Activated CD4-positive, alpha-beta T cell treated with anti-CD3 and anti-CD28 coated beads for 4 hours (primary cell): ENCODE results near the gene RETREG1.
"Not testable (repeated sequence)": the region's sequence is repeated elsewhere in the genome, so short reads cannot be mapped to it uniquely, and the experiment has no call there.

Experiments used
- DNase-seq, 2 donors: peaks; one replicate each; pipeline ENCODE4 v3.0.0-alpha.2; 2020

Gene RETREG1

DNA sequence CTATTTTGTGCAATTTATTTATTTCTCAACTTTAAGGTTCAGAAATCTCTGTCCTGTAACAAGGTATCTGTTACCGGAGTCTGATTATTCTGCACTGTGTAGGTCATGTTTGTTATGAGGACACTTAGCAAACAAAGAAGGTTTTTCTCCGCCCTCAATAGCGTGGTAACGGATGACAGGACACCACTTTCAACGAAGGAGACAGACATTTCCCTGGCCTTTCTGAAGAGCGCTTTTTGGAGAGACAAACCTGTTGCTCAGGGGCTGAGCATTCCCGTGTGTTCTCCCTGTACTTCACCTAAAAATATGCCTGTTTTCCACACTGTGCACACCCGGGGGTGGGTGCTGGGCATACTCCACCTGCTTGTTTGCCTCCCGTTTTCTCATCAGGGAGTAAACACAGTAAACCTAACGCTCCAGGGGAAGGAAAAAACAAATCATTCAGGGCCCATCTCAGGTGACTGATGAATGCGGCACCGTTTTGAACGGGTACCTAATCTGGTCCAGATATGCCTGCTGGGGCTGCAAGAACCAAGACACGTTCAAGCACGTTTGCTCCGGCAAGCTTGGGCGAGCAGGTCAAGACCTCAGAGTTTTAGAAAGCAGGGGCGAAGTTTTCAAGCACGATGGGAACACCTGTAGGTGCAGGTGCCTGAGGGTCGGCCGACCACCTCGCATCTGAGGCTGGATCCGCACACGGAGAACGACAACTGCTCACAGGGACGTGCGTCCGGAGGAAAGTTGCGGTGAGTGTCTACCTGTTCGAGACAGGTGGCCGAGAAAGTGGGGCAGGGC lies 859 bp downstream of the RETREG1 start:
- peak; percentile 4 to 23 for DNase-seq

- no peak for DNase-seq
Measured at GRCh38 chr5:16612007-16612406, 4.8 kb downstream of the RETREG1 start.

DNA sequence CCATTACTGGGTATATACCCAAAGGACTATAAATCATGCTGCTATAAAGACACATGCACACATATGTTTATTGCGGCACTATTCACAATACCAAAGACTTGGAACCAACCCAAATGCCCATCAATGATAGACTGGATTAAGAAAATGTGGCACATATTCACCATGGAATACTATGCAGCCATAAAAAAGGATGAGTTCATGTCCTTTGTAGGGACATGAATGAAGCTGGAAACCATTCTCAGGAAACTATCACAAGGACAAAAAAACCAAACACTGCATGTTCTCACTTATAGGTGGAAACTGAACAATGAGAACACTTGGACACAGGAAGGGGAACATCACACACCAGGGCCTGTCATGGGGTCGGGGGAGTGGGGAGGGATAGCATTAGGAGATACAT lies 5.9 kb downstream of the RETREG1 start:
- not testable (repeated sequence) for DNase-seq

DNA sequence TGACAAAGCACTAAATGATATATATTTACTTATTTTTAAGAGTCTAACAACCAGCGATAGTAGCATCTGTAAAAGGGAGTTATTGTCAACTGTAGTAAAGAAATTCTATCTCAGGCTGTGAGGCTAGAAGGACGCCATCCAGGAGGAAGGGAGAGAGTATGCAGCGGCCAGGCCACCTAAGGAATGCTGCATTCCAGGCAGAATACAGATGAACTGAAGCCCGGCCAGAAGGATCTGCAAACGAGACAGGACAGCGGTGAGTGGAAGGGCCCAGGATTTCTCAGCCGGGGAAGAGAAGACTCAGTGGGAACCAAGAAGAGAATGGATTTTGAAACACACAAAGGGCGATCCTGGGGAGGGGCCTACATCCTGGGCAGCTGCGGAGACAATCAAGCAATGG lies 7.4 kb downstream of the RETREG1 start:
- no peak for DNase-seq

GRCh38 chr5:16606628-16607027 lies 10.2 kb downstream of the RETREG1 start:
- DNase-seq, result no peak

GRCh38 chr5:16603701-16604100 lies 13.1 kb downstream of the RETREG1 start:
- DNase-seq, result no peak

GRCh38 chr5:16603295-16603694 lies 13.5 kb downstream of the RETREG1 start:
- DNase-seq, result no peak

GRCh38 chr5:16602182-16602581 lies 14.6 kb downstream of the RETREG1 start:
- DNase-seq, result no peak

- no peak for DNase-seq
Measured at GRCh38 chr5:16600946-16601345, 15.9 kb downstream of the RETREG1 start.

DNA sequence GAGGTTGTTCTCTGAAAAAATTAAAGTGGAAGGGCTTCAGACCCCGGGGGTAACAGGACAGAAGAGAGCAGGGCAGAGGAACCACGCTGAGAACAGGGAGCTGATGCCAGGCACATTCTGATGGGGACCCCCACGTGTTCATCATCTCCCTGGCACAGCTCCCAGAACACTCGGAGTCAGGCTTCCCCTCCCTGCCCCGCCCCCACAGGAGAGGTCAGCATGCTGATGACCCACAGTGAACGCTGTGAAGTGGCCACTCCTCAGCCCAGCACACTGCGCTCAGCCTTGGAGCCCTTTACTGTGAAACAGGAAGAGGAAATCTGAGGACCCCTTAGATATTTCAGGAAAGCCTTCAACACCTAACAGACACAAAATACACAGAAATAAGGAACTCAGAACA lies 16.4 kb downstream of the RETREG1 start:
- DNase-seq, result no peak

DNA sequence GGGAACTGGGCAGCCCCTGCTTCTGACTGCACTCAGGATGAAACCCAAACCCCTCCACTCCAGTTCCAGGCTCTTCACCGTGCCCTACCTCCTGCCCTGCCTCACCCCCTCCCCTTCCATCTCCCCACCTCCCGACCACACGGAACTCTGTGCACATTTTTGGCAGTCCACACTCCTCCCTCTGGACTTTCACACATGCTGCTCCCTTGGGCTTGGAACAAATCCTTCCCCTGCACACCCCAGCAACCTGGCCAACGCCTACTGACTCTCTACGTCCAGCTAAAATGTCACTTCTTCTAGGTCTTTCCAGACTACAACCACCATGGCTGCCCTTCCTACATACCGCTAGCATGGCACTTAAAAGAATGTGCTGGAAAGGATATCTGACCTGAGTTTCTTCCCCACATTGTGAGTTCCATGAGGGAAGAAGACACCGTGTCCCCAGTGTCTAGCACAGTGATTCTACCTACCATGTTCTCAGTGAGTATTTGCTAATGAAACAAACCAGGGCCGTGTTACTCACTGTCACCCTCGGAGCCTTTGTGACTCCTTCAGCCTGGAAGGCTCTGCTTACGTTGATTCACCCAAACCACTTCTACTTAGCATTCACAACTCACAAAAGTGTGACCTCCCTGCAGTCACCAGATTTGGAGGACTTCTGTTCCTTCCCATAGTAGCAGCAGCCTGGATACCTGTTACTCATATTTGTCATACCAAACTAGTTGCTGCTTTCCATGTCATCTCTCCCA lies 18.7 kb downstream of the RETREG1 start:
- DNase-seq, result no peak

GRCh38 chr5:16596581-16596940 lies 20.2 kb downstream of the RETREG1 start:
- DNase-seq, result no peak

- DNase-seq, result no peak
Measured at GRCh38 chr5:16595881-16596580, 20.8 kb downstream of the RETREG1 start.

DNA sequence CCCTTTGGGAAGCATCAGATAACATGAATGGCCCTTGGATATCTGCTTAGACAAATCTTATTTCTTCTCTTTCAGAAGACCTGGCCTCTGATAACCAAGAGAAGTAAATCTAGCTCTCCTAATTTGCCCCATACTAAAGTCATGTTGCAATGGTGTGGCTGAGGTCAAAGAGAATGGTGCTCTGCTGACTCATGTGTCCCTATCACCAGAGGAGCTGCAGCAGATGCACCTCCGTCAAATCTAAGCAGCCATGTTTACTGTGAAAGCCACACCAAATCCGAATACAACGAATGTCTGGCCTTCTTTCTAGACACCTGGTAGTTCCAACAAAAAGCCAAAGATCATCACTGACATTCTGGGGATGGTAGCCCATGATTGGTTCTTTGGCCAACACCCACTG lies 23.2 kb downstream of the RETREG1 start:
- no peak for DNase-seq

DNA sequence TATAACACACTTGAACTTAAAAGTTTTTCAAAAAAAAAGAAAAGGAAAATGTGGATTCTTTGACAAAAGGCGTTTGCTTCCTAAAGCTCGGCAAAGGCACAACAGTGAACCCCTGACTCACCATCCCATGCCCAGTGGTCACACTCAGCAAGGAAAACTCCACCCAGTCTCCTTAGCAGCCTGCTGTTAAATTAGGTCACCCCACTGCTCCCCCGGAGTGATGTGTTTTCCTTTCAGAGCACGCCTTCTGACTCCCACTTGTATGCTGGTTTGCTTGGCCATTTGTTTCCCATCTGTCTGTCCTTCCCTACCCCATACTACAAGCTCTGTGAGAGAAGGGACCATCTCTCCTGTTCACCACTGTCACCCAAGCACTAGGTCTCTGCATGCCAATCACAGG lies 23.8 kb downstream of the RETREG1 start:
- no peak for DNase-seq

GRCh38 chr5:16592255-16592654 lies 24.5 kb downstream of the RETREG1 start:
- no peak for DNase-seq

GRCh38 chr5:16590685-16591084 lies 26.1 kb downstream of the RETREG1 start:
- DNase-seq, result no peak

- no peak for DNase-seq
Measured at GRCh38 chr5:16589658-16590057, 27.1 kb downstream of the RETREG1 start.

GRCh38 chr5:16588434-16589214 lies 28.2 kb downstream of the RETREG1 start:
- DNase-seq, result no peak

DNA sequence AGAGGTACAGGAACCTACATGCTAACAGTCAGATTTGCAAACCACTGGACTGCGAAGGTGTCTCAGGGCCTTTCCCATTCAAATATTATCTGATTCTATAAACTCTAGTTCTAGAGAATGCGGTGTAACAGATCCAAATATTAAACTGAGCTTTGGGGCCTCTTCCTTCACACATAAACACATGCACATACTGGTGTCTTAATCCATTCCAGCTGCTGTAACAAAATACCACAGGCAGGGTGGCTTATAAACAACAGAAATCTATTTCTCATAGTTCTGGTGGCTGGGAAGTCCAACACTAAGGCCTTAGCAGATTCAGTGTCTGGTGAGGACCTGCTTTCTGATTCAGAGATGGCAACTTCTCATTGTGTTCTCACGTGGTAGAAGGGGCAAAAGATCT lies 30.2 kb downstream of the RETREG1 start:
- no peak for DNase-seq

- no peak for DNase-seq
Measured at GRCh38 chr5:16585041-16585667, 31.6 kb downstream of the RETREG1 start.

DNA sequence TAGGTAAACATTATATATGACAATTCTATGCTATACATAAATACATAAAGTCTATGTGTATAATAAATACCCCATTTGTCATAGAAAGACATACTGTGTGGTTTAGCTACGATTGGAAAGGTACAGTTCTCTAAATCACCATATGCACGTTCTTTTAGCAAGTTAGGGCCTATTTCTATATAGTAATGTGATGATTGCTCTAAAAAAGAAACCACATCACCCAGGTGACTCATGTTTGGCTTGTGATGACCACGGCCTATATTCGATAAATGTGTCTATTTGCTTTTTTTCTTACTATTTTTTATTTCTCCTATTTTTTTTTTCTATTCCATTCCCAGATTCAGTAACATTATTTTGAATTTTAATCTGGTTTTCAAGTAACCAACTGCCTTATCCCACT lies 34.7 kb downstream of the RETREG1 start:
- DNase-seq, result no peak

- DNase-seq, result no peak
Measured at GRCh38 chr5:16580382-16580781, 36.4 kb downstream of the RETREG1 start.
